Measurements from ENCODE around the gene AREL1.

The AREL1 gene

DNA sequence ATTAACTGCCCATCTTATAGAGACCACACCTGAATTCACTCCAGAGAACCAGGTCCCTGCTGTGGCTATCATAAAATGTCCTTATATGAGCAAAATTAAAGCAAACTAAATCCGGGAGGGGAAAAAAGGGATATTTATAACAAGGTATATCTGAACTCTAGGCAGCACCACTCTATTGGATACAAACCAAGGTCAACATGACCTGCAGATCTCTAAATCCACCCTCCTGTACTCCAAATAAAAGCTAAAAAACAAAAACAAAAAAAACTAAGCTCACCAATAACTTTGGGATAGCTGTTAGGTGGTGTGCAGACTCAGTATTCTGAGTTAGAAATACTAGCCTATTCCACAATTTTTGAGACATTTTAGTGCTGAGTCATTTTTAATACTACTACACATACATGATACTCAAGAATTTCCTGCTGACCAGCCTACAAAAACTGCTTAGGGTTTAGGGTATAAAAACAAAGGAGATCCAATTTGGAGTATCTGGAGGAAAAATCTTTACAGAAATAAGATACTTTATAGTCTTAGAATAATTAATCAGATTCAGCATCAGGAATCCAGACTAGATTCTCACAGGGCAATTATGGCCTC, 54.2 kb downstream of the AREL1 start:
- no peak for DNase-seq (ENCODE audit: low read depth in 3 of 3)

DNA sequence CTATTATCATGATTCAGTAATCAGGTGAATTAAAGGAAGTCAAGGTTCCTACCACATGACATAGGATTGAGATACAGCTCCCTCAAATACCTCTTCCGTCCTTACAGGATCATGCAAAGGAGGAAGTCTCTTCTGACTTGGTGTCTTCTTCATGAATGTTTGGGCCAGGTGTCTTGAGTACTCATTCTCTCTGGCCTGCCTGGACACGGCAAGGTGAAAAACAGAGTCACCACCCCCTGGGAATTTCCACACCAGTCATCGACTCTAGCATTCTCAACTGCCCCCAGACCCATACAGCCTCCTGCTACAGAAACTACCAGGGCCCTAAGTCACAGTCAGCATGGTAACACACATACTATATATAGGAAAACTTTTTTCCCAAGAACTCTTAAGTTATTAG, 55.9 kb downstream of the AREL1 start:
- no peak for DNase-seq (ENCODE audit: low read depth in 3 of 3)

DNA sequence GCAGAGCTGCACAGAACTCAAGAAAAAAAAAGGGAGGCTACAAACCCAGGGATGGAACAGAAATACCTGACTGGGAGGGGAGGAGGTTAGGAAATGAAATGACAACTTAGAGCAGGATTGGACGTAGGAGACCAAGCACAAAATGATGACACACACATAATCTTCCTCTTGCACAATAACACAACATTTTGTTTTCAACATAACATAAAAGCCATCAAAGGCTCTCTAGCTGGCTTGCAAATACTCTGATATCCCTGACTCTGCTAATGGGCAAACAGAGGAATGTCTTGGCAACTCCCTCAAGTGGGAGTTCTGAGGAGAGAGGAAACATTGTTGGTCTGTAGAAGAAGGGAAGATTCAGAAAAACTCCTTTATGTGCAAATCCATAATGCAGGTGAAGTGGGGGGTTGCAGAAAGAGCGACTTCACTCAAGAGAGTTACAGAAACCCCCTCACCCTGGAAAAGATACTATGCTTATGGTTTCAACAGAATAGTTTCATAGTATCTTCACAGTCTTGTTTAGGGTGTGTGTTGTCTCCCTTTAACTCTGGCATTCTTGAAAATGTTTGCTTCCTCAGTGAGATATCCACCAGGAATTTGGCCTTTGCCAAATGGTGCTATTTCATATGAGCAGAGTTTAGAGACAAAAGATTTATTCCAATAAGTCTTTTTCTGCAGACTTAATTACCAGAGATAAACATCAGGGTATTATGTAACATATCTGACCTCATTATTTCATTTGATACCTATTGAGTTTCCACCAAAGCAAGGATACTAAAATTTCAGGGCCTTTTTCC, 57.1 kb downstream of the AREL1 start:
- no peak for DNase-seq (ENCODE audit: low read depth in 3 of 3)

DNA sequence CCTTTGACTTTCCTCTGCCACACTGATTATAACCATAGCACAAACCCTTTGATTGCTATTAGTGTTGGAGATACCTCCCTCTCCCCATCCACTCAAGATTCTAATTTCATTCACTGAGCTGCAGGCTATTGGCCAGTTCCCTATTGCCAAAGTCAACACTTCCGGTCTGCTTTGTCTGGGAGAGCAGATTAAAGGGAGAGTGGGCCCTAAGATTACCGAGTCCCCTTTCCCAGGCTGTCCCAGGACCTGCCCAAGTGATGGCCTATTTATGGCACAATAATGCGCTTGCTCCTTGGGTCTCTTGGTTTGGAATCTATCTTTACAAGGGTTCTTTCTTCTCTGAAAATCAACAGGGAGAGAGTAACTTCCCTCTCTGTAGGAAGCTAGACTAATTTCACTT, 57.9 kb downstream of the AREL1 start:
- no peak for DNase-seq (ENCODE audit: low read depth in 3 of 3)

DNA sequence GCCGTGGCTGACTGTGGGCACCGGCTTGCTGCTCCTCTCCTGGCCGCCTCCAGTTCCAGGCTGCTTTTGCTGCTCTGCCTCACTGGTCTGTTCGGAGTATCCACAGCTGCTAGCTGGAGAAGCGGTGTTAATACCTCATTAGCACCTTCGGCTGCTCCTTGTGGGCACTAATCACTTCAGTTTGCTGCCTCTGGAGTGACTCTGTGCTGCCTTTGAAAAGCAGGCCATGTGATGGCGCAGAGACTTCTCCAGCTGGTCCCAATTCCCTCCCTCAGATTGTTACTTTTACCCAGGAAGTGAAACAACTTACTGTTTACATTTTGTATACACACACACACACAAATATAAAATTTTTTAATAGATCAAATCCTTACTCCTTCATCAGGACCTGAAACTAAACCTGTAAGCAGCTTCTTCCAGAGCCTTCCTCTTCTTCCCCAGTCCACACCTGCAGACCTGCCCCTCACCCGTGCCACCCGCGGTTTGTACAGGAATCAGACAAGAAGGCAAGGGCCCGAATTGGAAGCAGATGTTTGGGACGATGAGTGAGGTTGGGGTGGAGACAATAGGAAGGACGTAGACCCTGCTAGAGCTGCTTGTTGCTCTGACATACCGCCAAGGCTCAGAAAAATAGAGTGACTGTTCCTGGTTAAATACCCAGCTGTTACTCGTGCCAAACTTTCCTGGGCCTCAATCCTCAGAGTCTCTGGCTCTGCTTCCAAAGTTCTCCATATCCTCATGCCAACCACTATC, 59.3 kb downstream of the AREL1 start:
- DNase-seq (ENCODE audit: low read depth in 3 of 3), result no peak

DNA sequence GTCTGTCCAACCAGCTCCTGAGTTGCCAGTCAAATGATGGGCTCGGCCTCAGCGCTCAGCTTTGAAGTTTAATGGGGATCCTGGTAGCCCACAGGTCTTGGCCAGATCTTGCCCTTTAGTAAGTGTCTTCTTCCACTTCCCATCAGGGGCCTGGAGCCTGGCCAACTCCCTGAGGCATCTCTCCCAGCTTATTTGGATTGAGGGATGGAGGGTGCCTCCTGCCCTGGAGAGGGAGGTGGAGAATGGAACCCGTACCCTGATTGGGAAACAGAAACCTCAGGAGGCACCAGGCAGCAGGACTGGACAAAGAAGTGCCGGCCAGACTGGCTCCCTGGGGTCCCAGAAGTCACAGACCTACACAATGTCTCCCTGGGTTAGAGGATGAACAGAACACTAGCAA, 60.3 kb downstream of the AREL1 start:
- DNase-seq (ENCODE audit: low read depth in 3 of 3), result no peak

DNA sequence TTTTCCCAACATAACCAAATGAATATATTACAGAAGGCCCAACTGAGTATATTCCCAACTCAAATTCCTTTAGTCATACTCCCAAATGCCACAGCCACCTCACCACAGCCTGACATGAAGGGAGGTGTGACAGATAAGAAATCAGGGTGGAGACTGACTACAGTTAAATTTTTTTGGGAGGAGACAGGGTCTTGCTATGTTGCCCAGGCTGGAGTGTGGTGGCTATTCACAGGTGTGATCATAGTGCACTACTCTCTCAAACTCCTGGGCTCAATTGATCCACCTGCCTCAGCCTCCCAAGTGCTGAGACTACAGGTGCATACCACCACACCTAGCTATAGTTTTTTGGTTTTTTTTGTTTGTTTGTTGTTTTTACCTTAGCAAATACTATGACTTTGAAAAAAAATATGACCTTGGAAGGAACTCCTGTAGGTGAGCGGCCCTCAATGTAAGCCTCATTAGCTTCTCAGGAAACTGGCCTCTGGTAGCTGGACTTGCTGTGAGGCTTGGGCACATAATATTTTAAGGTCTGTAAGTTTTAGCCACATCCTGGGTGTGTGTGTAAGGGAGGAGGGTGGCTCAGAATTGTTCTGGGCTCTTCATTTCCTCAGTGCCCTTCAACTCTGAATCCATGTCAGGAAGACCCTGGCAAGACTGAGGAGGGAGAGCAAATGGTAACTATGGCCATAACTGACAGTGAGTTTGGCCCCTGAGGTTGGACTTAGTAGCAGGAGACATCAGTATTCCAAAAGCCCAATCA, 61.8 kb downstream of the AREL1 start:
- DNase-seq (ENCODE audit: low read depth in 3 of 3), result no peak

DNA sequence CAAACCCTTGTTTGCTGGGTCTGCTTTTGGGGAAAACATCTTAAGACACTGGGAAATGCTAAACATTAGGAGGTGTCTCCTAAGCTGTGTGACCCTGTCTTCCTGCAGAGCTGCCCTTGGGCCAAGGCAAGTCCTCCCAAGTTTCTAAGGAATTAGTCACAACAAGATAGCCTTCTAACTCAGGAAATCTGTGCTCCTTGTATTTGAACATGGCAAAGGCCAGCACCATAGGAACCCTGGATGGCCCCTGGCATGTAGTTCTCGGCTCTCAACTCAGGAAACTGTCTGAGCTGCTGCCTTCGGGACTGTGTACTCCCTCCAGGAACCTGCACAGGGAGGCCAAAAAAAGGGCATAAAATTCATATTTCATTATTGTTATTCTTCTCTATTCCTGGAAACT, 63.2 kb downstream of the AREL1 start:
- no peak for DNase-seq (ENCODE audit: low read depth in 3 of 3)

DNA sequence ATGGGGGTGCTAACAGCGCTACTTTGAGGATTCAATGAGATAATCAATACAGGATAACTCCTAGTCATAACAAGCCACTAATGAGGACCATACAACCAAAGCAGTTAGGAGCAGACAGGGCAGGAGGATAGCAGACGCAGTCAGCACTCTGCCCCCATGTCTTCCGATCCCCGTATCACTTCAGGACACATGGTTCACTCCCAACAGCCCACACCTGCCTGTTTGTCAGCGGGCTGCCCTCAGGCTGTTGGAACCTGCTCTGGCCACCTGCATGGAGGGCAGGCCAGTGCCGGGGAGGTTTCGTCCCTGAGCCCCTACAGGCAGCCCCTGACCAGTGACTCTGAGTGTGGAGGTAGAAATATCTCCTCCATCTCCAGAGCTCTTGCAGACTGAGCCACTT, 63.7 kb downstream of the AREL1 start:
- DNase-seq (ENCODE audit: low read depth in 3 of 3), result no peak

DNA sequence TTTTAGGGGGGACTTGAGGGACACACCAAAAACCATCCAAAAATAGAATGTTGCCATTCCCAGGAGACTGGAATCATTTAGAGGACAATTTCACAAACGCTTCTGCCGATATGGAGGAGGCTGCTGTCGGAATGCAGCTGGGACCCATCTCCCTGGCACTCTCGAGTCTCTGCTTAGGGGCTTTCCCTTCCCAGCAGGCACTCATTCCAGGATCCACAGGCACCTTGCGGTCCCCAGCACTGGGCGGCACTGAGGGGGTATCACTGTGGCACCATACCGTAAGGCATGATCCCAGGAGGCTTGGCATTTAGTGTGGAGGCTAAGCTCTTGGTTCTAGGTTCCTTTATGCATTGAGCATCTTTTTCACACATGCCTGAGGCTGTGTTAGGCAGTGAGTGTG, 64.3 kb downstream of the AREL1 start:
- DNase-seq (ENCODE audit: low read depth in 3 of 3), result no peak

DNA sequence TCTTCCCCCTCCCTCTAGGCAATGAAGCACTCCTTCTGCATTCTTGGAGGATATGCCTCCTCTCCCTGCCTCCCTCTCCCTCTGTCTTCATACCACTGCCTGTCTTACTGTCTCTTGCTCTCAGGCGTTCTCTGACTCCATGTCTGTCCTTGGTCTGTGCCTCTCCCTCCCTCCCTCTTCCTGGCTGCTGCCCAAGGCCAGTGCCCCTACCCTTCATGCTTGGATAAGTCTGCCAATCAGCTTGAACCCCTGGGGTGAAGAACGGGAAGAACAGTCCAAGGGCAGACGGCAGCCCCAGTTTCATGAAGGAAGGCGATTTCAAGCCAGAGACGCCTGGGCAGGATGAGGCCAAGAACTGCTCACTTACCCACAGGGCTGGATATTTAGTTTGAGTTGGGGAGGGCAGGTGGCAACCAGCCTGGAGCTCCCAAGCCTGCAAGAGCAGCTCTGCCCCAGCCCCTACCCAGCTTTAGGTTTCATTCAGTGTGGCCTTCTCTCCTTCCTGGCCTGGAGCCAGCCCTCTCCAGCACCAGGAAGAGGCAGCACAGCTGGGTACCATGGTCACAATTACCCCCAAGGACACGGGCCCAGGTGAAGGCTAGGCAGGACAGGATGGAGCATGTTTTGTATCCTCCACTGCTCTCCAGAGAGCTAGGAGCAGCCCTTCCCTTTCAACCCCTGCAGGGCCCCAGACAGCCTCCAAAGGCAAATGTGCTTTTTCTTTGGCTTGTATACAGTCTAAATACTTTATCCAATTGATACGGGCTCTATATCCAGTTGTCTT, 65.0 kb downstream of the AREL1 start:
- DNase-seq (ENCODE audit: low read depth in 3 of 3), result no peak

DNA sequence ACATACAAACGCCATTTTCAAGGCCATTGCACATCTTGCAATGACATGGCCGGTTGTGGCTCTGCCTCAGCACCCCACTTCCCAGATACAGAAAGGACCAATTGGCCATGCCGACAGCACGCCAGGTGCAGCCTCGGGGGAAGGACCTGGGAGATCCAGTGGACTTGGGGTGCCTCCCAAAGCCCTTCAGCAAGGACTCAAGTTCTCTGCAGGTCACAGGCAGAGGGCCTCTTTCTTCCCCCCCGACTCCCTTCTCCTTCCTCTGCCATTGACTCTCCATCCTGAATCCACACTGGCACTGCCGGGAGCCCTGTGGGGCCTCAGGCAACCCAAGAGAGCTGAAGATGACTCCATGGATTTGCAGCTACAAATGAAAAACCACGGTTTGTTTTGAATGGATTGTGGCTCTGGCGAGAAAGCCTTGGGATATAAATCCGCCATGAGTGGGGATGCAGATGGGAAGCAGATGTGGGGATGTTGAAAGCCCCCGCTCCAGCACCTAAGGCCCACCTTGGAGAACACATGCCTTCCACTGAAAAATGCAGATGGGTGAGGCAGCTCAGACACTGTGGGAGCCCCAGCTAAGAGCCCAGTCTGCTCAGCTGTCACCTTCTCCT, 65.7 kb downstream of the AREL1 start:
- no peak for DNase-seq (ENCODE audit: low read depth in 3 of 3)

DNA sequence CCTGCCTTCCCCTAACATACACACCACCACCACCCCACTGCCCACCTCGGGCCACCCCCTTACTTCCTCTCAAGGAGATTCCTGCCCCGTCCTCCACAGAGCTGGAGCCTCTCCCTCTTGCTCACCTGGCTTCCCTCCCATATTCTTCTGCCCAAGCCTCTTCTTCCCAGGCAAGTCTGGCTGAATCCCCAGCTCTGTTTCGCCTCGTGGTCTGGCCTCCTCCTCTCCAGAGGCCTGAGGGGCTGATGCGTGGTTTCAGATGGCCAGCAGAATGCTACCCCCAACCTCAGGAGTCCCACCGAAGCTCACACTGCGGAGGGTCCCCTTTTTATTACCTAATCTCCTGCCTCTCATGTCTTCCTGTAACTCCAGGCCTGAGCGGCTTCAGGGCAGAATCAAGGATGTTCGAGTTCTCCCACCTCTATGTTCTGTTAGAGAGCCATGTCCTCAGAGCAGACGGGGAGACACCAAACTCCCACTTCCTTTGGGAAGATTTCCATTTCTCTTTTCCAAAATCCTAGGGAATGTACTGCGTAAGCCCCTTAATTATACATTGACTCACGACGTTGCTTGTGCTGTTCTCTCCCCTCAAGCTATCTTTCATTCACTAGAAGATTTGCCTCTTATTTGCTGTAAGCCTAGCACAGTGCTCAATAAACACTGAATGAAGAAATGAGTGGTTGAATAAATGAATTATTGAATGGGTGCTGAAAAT, 67.0 kb downstream of the AREL1 start:
- DNase-seq (ENCODE audit: low read depth in 3 of 3), result no peak

DNA sequence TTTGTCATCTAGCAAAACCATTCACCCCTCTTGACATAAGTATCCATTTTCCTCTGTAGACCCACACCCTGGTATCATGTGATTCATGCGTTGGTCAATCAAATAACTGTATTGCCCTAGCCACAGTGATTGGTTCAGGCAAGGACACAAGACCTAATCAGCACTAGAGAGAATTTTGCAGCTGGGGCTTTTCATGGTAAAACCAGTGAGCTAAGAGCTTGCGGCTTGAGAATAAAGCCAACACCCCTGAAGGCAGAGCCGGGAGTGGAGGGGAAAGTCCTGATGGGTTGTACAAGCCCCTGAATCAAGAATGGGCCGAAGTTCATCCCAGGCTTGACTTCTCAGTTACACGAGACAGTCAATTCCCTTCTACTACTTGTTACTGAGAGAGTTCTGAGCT, 67.6 kb downstream of the AREL1 start:
- no peak for DNase-seq (ENCODE audit: low read depth in 3 of 3)

DNA sequence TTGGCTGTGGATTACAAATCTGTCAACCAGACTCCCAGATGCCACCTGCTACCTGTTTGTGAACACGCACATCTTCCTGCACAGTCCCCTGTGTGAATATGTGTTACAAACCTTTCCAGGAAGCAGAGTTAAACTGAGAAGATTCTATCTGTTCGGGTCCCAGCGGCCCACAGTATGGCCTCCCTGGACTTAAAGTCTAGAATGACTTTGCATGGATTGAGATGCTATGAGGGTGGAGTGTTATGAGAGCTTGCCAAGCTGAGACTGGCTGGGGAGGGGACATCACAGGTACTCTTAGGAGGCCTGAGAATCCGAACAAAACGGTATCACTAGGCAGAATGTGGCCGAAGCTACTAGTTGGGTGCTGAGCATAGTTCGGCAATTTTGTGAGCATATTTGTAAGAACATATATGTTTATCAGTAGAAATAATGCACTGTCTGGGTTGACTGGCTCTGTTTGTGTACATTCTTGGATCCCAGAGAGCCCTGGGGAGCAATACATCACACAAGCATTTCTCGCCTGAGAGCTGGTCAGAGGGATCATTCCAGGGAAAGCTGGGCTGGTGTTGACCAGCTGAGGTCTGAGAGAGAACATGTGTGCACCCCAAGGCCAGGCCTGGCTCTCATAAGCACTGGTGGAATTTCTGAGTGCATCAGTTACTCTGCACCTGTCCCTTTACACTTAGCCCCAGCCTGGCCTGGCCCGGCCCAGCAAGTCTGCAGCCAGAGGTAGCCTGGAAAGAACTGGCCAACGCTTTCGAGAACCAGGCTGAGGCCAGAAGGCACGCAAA, 71.1 kb downstream of the AREL1 start:
- DNase-seq (ENCODE audit: low read depth in 3 of 3), result no peak

DNA sequence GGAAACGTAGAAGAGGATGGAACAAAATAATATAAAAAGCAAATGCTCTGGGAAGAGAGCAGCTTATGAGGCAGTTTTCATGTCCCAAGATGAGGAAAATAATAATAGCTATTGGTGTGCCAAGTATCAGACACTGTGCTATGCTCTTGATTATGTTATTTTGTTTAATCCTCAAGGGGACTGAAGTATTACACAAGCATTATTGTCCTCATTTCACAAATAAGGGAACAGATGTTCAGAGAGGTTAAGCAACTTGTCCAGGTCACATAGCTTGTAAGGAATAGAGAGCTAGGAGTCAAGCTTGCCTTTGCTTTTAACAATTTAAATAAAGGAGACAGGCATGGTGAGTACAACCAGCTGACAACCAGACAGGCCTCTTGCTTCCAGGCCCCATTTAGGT, 73.9 kb downstream of the AREL1 start:
- no peak for DNase-seq (ENCODE audit: low read depth in 3 of 3)

DNA sequence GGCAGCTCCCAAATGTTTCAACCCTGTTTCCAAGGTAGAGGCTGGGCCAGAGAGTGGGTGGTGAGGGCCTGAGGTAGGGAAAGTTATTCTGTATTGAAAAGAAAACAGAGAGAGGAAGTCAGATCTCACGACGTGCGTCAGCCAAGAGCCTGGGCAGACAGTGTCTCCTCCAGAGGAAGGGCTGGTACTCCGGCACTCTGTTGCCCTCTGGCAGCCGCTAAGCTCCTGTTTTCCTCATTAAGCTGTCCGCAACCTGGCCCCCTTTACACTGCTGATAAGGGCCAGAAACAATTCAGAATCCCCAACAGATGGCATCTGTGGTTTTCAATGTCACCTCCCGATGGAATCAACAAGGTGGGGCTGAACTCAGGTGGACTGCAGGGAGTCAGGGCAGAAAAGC, 74.8 kb downstream of the AREL1 start:
- no peak for DNase-seq (ENCODE audit: low read depth in 3 of 3)

DNA sequence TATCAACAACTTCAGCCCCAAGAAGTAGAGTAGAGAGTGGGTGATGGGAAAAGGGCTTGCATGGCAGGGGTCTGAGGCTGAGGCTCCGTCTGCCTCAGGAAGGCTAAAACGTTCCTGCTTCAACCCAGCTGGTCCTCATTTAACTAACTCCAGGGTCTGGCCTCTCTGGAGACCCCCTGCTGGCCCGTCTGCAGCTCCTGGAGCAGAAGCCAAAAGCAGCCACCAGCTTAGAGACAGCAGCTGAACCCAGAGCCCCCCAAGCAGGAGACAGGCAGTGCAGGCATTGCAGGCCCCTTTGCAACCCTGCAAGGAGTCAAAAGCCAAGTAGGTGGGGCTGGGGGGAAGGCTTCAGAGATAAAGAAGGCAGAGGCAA, 75.7 kb downstream of the AREL1 start:
- DNase-seq (ENCODE audit: low read depth in 3 of 3), result no peak

DNA sequence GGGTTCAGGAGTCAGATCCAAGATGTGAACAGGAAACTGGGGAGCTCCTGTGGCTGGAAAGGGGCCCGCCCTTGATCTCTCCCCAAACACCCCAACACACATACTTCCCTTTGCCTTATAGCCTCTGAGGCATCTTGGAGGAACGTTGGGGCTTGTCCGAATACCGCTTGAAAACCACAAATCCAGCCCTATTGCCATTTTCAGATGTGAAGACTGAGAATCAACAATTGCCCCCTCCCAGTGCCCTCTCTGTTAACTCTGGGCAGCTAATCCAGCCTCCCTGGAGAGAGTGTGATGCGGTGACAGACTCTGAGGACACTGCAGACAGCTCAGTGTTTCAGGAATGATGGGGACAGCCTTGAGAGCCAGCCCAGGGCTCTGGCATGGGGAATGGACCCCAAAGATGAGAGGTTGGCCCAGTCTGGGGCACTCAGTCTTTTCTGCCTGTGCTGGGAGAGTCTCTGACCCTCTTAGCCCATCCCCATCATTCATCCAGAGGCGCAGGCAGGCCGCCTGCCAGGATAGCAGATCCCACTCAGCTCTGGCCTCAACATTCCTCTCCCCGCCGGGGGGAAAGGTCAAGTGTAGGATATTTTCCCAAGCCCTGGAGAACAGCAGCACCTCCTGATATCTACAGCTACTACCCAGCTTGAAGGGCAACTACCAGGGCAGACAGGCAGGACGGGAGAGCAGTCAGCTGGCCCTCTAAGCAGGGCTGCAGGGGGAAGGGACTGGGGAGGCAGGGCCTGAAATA, 76.3 kb downstream of the AREL1 start:
- no peak for DNase-seq (ENCODE audit: low read depth in 3 of 3)
